Adipocyte (in vitro differentiated cells): ENCODE results near the gene WDFY3.

Experiments used
- DNase-seq: peaks from one replicate; pipeline ENCODE4 v3.0.0-alpha.2; 2015; ENCODE audit warnings: low read depth
- H3K27me3 ChIP-seq: replicated peaks from 2 replicates; pipeline ENCODE4 v1.7.0; 2013; ENCODE audit warnings: mild to moderate bottlenecking, low read length, moderate library complexity; ENCODE audit not compliant: control insufficient read depth, insufficient read depth
- H3K36me3 ChIP-seq: 2 replicates; pipeline ENCODE4 v1.7.0; 2013; ENCODE audit warnings: low read length, mild to moderate bottlenecking, moderate library complexity; ENCODE audit not compliant: control insufficient read depth, insufficient read depth, severe bottlenecking
- H3K4me1 ChIP-seq: 2 replicates; pipeline ENCODE4 v1.7.0; 2013; ENCODE audit warnings: mild to moderate bottlenecking, low read length, moderate library complexity; ENCODE audit not compliant: control insufficient read depth, insufficient read depth
- H3K4me3 ChIP-seq: 2 replicates; pipeline ENCODE4 v1.7.0; 2013; ENCODE audit warnings: mild to moderate bottlenecking, low read length, moderate library complexity
- H3K9ac ChIP-seq: 2 replicates; pipeline ENCODE4 v1.7.0; 2013; ENCODE audit warnings: mild to moderate bottlenecking, low read length, moderate library complexity
- H3K9me3 ChIP-seq: 2 replicates; pipeline ENCODE4 v1.7.0; 2013; ENCODE audit warnings: mild to moderate bottlenecking, low read length, moderate library complexity; ENCODE audit not compliant: control insufficient read depth

WDFY3 gene

GRCh38 chr4:84786478-84786877 lies 180.0 kb downstream of the WDFY3 start:
- Histone ChIP-seq H3K4me3 (no peak overlapping the region), H3K9ac (no peak overlapping the region), H3K36me3 (peaks cover 89% of the 10 kb centered on the region), H3K9me3 (no peaks in the 10 kb centered on the region), H3K27me3 (no peaks in the 10 kb centered on the region), H3K4me1 (peaks cover 2% of the 10 kb centered on the region)
- DNase-seq: no peak

DNA sequence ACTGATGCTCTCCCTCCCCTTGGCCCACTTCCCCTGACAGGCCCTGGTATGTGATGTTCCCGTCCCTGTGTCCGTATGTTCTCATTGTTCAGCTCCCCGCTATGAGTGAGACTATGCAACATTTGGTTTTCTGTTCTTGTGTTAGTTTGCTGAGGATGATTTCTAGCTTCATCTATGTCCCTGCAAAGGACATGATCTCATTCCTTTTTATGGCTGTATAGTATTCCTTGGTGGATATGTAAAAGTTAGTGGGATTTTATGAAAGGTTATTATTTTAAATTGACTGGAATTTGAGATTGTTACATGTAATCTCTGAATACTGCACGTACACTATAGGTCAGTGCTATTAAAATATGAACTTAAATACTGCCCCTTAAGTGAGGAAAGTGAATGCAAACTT lies 184.0 kb downstream of the WDFY3 start:
- H3K4me1 ChIP-seq: peaks cover 18% of the 10 kb centered on the region
- no peaks in the 10 kb centered on the region for H3K9me3 ChIP-seq
- H3K9ac ChIP-seq: no peak overlapping the region
- peaks cover 76% of the 10 kb centered on the region for H3K36me3 ChIP-seq
- H3K4me3 ChIP-seq: no peak overlapping the region
- DNase-seq: no peak
- H3K27me3 ChIP-seq: no peaks in the 10 kb centered on the region

GRCh38 chr4:84780719-84781118 lies 185.8 kb downstream of the WDFY3 start:
- no peak overlapping the region for H3K9ac ChIP-seq
- no peaks in the 10 kb centered on the region for H3K9me3 ChIP-seq
- peaks cover 64% of the 10 kb centered on the region for H3K36me3 ChIP-seq
- no peak for DNase-seq
- peaks cover 24% of the 10 kb centered on the region for H3K4me1 ChIP-seq
- no peak overlapping the region for H3K4me3 ChIP-seq
- H3K27me3 ChIP-seq: no peaks in the 10 kb centered on the region

- peaks cover 60% of the 10 kb centered on the region for H3K36me3 ChIP-seq
- H3K4me1 ChIP-seq: peaks cover 24% of the 10 kb centered on the region
- H3K4me3 ChIP-seq: no peak overlapping the region
- no peaks in the 10 kb centered on the region for H3K27me3 ChIP-seq
- no peaks in the 10 kb centered on the region for H3K9me3 ChIP-seq
- peak overlapping the region; percentile 0 for H3K9ac ChIP-seq
- DNase-seq: peak; percentile 42
Measured at GRCh38 chr4:84778041-84778440, 188.4 kb downstream of the WDFY3 start.

GRCh38 chr4:84767168-84767567 lies 199.3 kb downstream of the WDFY3 start:
- DNase-seq: no peak
- no peaks in the 10 kb centered on the region for H3K4me1 ChIP-seq
- H3K9ac ChIP-seq: no peak overlapping the region
- H3K27me3 ChIP-seq: no peaks in the 10 kb centered on the region
- no peak overlapping the region for H3K4me3 ChIP-seq
- H3K36me3 ChIP-seq: peaks cover 65% of the 10 kb centered on the region
- H3K9me3 ChIP-seq: no peaks in the 10 kb centered on the region

DNA sequence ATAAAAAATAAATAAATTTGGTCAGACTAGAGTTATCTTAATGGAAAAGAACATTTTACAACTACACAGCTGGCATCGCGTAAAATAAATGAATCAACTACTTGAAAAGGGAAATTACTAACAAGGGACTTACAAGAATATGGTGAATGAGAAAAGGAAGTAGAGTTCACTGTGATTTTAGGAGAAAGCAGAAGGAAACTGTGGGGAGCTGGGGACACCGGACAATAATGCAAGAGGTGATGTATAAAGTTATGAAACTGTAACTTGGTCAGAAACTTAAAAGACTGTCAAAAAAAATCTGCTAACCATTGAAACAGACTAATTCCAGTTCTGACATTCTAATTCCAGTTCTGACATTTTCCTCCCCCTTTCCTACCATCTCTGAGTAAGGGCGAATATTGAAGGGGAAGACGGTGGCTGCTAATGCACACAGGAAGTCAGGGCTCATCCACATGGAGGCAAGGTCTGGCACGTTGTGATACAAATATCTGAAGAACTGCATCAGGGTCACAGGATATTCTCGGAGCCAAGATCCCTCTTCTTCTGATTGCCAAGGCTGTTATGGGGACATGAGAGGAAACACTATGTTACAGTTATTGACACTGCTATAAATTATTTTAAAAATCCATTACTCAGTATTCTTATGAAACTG lies 213.0 kb downstream of the WDFY3 start:
- Histone ChIP-seq H3K4me1 (no peaks in the 10 kb centered on the region), H3K27me3 (no peaks in the 10 kb centered on the region), H3K4me3 (no peak overlapping the region), H3K9me3 (no peaks in the 10 kb centered on the region), H3K36me3 (peaks cover 76% of the 10 kb centered on the region), H3K9ac (no peak overlapping the region)
- no peak for DNase-seq

DNA sequence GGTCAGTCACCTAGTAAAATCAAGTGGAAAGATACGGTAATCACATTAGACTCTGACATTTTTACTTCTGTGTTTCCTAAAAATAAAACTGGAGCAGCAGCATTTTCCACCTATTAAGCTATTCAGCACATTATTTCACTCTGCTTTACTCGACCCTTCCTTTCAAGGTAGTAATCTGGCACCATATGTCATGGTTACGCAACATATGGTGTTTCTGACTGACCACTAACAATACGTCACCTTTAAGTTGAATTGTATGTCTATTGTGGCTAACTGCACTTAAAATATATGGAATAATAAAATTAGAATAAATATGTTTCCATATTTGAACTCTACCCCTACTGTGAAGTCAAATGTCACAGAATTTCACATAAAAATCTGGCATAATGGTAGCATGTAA lies 214.8 kb downstream of the WDFY3 start:
- DNase-seq: no peak
- H3K9me3 ChIP-seq: no peaks in the 10 kb centered on the region
- H3K4me3 ChIP-seq: no peak overlapping the region
- no peak overlapping the region for H3K9ac ChIP-seq
- no peaks in the 10 kb centered on the region for H3K27me3 ChIP-seq
- H3K36me3 ChIP-seq: peaks cover 87% of the 10 kb centered on the region
- H3K4me1 ChIP-seq: no peaks in the 10 kb centered on the region

- DNase-seq: no peak
- peaks cover 87% of the 10 kb centered on the region for H3K36me3 ChIP-seq
Measured at GRCh38 chr4:84750960-84751283, 215.6 kb downstream of the WDFY3 start.

GRCh38 chr4:84750260-84750959 lies 216.1 kb downstream of the WDFY3 start:
- Histone ChIP-seq H3K4me1 (no peaks in the 10 kb centered on the region), H3K27me3 (no peaks in the 10 kb centered on the region), H3K36me3 (peaks cover 83% of the 10 kb centered on the region), H3K9ac (no peak overlapping the region), H3K9me3 (no peaks in the 10 kb centered on the region), H3K4me3 (no peak overlapping the region)
- peak; percentile 83 for DNase-seq

More at GRCh38 chr4:84750960-84751283, 215.6 kb downstream of the WDFY3 start:
- Histone ChIP-seq H3K27me3 (no peaks in the 10 kb centered on the region), H3K4me1 (no peaks in the 10 kb centered on the region), H3K9ac (no peak overlapping the region), H3K4me3 (no peak overlapping the region), H3K9me3 (no peaks in the 10 kb centered on the region)

DNA sequence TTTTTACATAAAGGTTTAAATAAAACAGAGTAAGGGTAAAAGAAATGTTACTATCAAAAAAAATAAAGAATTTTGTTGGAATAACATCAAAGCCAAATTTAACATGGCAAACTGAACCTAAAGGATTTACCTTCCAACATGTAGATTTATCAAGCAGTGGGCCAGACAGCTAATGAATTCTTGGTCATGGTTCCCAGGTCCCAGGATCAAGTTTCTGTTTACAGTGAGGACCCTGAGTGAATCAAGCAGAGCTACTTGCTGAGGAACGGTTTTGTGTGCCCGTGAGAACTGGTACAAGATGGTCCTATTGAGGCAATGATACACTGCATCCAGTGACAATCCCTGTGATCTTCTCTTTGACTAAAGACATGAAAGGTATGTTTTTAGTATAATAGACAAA lies 226.4 kb downstream of the WDFY3 start:
- Histone ChIP-seq H3K4me1 (no peaks in the 10 kb centered on the region), H3K27me3 (no peaks in the 10 kb centered on the region), H3K9me3 (no peaks in the 10 kb centered on the region), H3K4me3 (no peak overlapping the region), H3K9ac (no peak overlapping the region), H3K36me3 (peaks cover 88% of the 10 kb centered on the region)
- DNase-seq: no peak

- H3K9me3 ChIP-seq: no peaks in the 10 kb centered on the region
- no peaks in the 10 kb centered on the region for H3K4me1 ChIP-seq
- DNase-seq: no peak
- H3K36me3 ChIP-seq: peaks cover 99% of the 10 kb centered on the region
- no peak overlapping the region for H3K9ac ChIP-seq
- no peaks in the 10 kb centered on the region for H3K27me3 ChIP-seq
- no peak overlapping the region for H3K4me3 ChIP-seq
Measured at GRCh38 chr4:84738622-84739021, 227.9 kb downstream of the WDFY3 start.

- peaks cover 99% of the 10 kb centered on the region for H3K36me3 ChIP-seq
- no peaks in the 10 kb centered on the region for H3K4me1 ChIP-seq
- no peaks in the 10 kb centered on the region for H3K27me3 ChIP-seq
- H3K9ac ChIP-seq: no peak overlapping the region
- no peaks in the 10 kb centered on the region for H3K9me3 ChIP-seq
- H3K4me3 ChIP-seq: no peak overlapping the region
- DNase-seq: no peak
Measured at GRCh38 chr4:84737656-84738055, 228.8 kb downstream of the WDFY3 start.
